Measurements from ENCODE around the gene COQ9. TPM values are rescaled to one million over a fixed set of nuclear protein-coding genes. Genes with fewer than 3 reads are reported as not detected.

Gene COQ9
- total and polyA plus RNA-seq, 2 of the 4 experiments (the other 2 are of a cell fraction): 57.9 to 58.5 TPM

DNA sequence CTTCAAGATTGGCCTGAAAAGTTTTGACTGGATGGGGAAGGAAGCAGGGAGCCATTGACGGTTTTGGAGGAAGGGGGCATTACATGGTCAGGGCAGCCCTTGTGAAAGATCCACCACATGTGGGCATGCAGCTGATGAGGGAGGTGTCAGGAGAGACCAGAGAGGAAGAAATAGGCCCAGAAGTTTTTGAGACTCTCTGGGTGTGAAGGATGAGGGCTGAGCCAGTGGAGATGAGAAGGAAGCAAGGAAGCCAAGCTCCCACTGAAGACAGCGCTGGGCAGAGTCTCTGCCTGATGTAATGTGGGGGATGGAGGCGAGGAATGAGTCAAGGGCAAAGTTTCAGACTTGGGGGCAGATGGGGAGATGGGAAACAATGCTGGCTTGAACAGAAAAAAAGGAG, 42.2 kb upstream of the COQ9 start:
- Histone ChIP-seq H3K4me1 (ENCODE audit: control insufficient read depth, insufficient read depth, low read length) (no peaks in the 10 kb centered on the region), H3K18ac (ENCODE audit: low read depth, low read length) (no peak overlapping the region), H2AK9ac (replicated peaks; ENCODE audit: low read depth, low read length, poor library complexity) (no peak overlapping the region), H2BK20ac (ENCODE audit: low read depth, low read length) (no peak overlapping the region), H3K9ac (ENCODE audit: low read depth, low read length) (no peak overlapping the region), H2BK15ac (ENCODE audit: low read depth, low read length) (no peak overlapping the region), H3K9me3 (ENCODE audit: control insufficient read depth, insufficient read depth, low read length) (no peaks in the 10 kb centered on the region), H2BK120ac (ENCODE audit: low read depth, low read length) (no peak overlapping the region), H3K4me2 (ENCODE audit: low read depth, low read length) (no peak overlapping the region), H2AK5ac (ENCODE audit: low read depth, low read length) (no peak overlapping the region), H3K27me3 (ENCODE audit: control insufficient read depth, insufficient read depth, low read length) (peaks cover 48% of the 10 kb centered on the region), H4K8ac (ENCODE audit: low read depth in 2 of 2, low read length in 2 of 2) (no peak overlapping the region), H4K5ac (ENCODE audit: low read depth, low read length) (no peak overlapping the region), H4K20me1 (ENCODE audit: insufficient read depth, low read length) (no peaks in the 10 kb centered on the region), H3K9me1 (ENCODE audit: insufficient read depth, low read length) (no peaks in the 10 kb centered on the region), H3K4ac (ENCODE audit: low read depth, low read length) (no peak overlapping the region), H2BK5ac (ENCODE audit: low read depth, low read length, poor library complexity, severe bottlenecking) (no peak overlapping the region), H3K14ac (replicated peaks; ENCODE audit: low read depth, low read length) (no peak overlapping the region), H3K36me3 (ENCODE audit: control insufficient read depth, insufficient read depth, low read length) (no peaks in the 10 kb centered on the region), H3K27ac (ENCODE audit: insufficient read depth, low read length) (no peak overlapping the region), H3K23ac (ENCODE audit: low read depth, low read length) (no peak overlapping the region), H3K4me3 (ENCODE audit: insufficient read depth, low read depth, low read length) (no peak overlapping the region), H2AFZ (replicated peaks; ENCODE audit: low read length, poor library complexity) (no peak overlapping the region), H4K91ac (ENCODE audit: insufficient read depth, low read depth, low read length) (no peak overlapping the region), H3K56ac (ENCODE audit: extremely low read depth, insufficient read depth, low read length) (no peak overlapping the region), H3K79me1 (ENCODE audit: low read depth in 1 of 2, low read length in 2 of 2) (no peaks in the 10 kb centered on the region)
- 57% methylated on average over 3 of the region's 3 CpGs; no CpG with 5 or more reads in 1 of the 2 experiments for WGBS, 2 experiments (ENCODE audit: extremely low coverage in 2 of 2, insufficient read length in 1 of 2)
- no peak for TF ChIP-seq FOS (IDR thresholded peaks at IDR 0.05; ENCODE audit: low read depth, low read length)
- TF ChIP-seq RCOR1 (IDR thresholded peaks at IDR 0.05; ENCODE audit: insufficient replicate concordance, low read length): no peak
- TF ChIP-seq CHD1 (IDR thresholded peaks at IDR 0.05; ENCODE audit: low read depth, low read length): no peak
- no peak for TF ChIP-seq SMC3 (IDR thresholded peaks at IDR 0.05; ENCODE audit: low read depth, low read length)
- TF ChIP-seq, protein P1, sequence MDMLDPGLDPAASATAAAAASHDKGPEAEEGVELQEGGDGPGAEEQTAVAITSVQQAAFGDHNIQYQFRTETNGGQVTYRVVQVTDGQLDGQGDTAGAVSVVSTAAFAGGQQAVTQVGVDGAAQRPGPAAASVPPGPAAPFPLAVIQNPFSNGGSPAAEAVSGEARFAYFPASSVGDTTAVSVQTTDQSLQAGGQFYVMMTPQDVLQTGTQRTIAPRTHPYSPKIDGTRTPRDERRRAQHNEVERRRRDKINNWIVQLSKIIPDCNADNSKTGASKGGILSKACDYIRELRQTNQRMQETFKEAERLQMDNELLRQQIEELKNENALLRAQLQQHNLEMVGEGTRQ (IDR thresholded peaks at IDR 0.05; ENCODE audit: low read depth, low read length): no peak
- dilution Hi-C loops (cut with HindIII; ENCODE audit: low sequenced_read_pairs, unreplicated experiment) (no loop called here), in situ Hi-C loops (cut with MboI; ENCODE audit: low sequenced_read_pairs) (no loop called here), intact Hi-C loops (cut with micrococcal nuclease) (no loop called here)
- CTCF ChIA-PET: interaction anchor here (0.5 to 0.6 kb wide), 2 partner anchors 90 to 150 kb away, joined by 3 read pairs; no protein-coding TSS in a partner anchor
- POLR2A ChIA-PET (ENCODE audit: unreplicated experiment): no interaction called here
- DNase-seq (no peak), ATAC-seq (ENCODE audit: low read depth) (no peak)
- no TSS peak for BruUV-seq (replicated peaks)
